Rectal smooth muscle tissue (tissue), 1 donor: ENCODE results near the gene STARD13.

Experiments
- H3K27ac ChIP-seq: one replicate; pipeline ENCODE4 v1.7.0; 2013; ENCODE audit warnings: low read depth, low read length, inconsistent platforms
- H3K27me3 ChIP-seq: one replicate; pipeline ENCODE4 v1.7.0; 2013; ENCODE audit warnings: low read length; ENCODE audit not compliant: control insufficient read depth, insufficient read depth
- H3K36me3 ChIP-seq: one replicate; pipeline ENCODE4 v1.7.0; 2013; ENCODE audit warnings: low read length; ENCODE audit not compliant: control insufficient read depth, insufficient read depth
- H3K4me1 ChIP-seq: one replicate; pipeline ENCODE4 v1.7.0; 2013; ENCODE audit warnings: low read length; ENCODE audit not compliant: control insufficient read depth, insufficient read depth
- H3K4me3 ChIP-seq: one replicate; pipeline ENCODE4 v1.7.0; 2013; ENCODE audit warnings: low read length
- H3K9ac ChIP-seq: one replicate; pipeline ENCODE4 v1.7.0; 2013; ENCODE audit warnings: low read length

Gene STARD13

GRCh38 chr13:33280279-33280905 lies 5.2 kb downstream of the STARD13 start:
- peaks cover 32% of the 10 kb centered on the region for H3K4me1 ChIP-seq
- peak overlapping the region; percentile 57 for H3K27ac ChIP-seq
- H3K9ac ChIP-seq: no peak overlapping the region
- H3K27me3 ChIP-seq: no peaks in the 10 kb centered on the region
- H3K4me3 ChIP-seq: no peak overlapping the region
- peaks cover 2% of the 10 kb centered on the region for H3K36me3 ChIP-seq

GRCh38 chr13:33279414-33280278 lies 5.9 kb downstream of the STARD13 start:
- Histone ChIP-seq H3K9ac (no peak overlapping the region), H3K36me3 (peaks cover 2% of the 10 kb centered on the region), H3K27ac (peak overlapping the region; percentile 57), H3K4me1 (peaks cover 32% of the 10 kb centered on the region), H3K4me3 (no peak overlapping the region), H3K27me3 (no peaks in the 10 kb centered on the region)

- H3K4me3 ChIP-seq: no peak overlapping the region
- no peak overlapping the region for H3K9ac ChIP-seq
- peaks cover 32% of the 10 kb centered on the region for H3K4me1 ChIP-seq
- no peaks in the 10 kb centered on the region for H3K27me3 ChIP-seq
- H3K27ac ChIP-seq: peak overlapping the region; percentile 58
- peaks cover 2% of the 10 kb centered on the region for H3K36me3 ChIP-seq
These were observed 6.6 kb downstream of the STARD13 start for GRCh38 chr13:33278913-33279312.

- Histone ChIP-seq H3K36me3 (peaks cover 2% of the 10 kb centered on the region), H3K4me1 (peaks cover 34% of the 10 kb centered on the region), H3K27ac (no peak overlapping the region), H3K27me3 (no peaks in the 10 kb centered on the region), H3K9ac (no peak overlapping the region), H3K4me3 (no peak overlapping the region)
These were observed 7.6 kb downstream of the STARD13 start for GRCh38 chr13:33277946-33278345.

GRCh38 chr13:33277037-33277740 lies 8.4 kb downstream of the STARD13 start:
- Histone ChIP-seq H3K4me1 (peaks cover 37% of the 10 kb centered on the region), H3K4me3 (no peak overlapping the region), H3K36me3 (peaks cover 2% of the 10 kb centered on the region), H3K27ac (peak overlapping the region; percentile 28), H3K27me3 (no peaks in the 10 kb centered on the region), H3K9ac (no peak overlapping the region)

GRCh38 chr13:33276570-33276969 lies 9.0 kb downstream of the STARD13 start:
- H3K9ac ChIP-seq: no peak overlapping the region
- H3K36me3 ChIP-seq: peaks cover 2% of the 10 kb centered on the region
- no peaks in the 10 kb centered on the region for H3K27me3 ChIP-seq
- H3K4me1 ChIP-seq: peaks cover 41% of the 10 kb centered on the region
- H3K4me3 ChIP-seq: no peak overlapping the region
- H3K27ac ChIP-seq: peak overlapping the region; percentile 53

- Histone ChIP-seq H3K27ac (peak overlapping the region; percentile 40), H3K36me3 (peaks cover 2% of the 10 kb centered on the region), H3K27me3 (no peaks in the 10 kb centered on the region), H3K9ac (no peak overlapping the region), H3K4me1 (peaks cover 48% of the 10 kb centered on the region), H3K4me3 (no peak overlapping the region)
These were observed 9.6 kb downstream of the STARD13 start for GRCh38 chr13:33275916-33276315.

GRCh38 chr13:33274264-33274663 lies 11.3 kb downstream of the STARD13 start:
- H3K27ac ChIP-seq: no peak overlapping the region
- no peak overlapping the region for H3K4me3 ChIP-seq
- no peak overlapping the region for H3K9ac ChIP-seq
- H3K4me1 ChIP-seq: peaks cover 39% of the 10 kb centered on the region
- no peaks in the 10 kb centered on the region for H3K36me3 ChIP-seq
- H3K27me3 ChIP-seq: no peaks in the 10 kb centered on the region

GRCh38 chr13:33272531-33273124 lies 12.9 kb downstream of the STARD13 start:
- Histone ChIP-seq H3K9ac (no peak overlapping the region), H3K4me1 (peaks cover 33% of the 10 kb centered on the region)

GRCh38 chr13:33271759-33272158 lies 13.8 kb downstream of the STARD13 start:
- Histone ChIP-seq H3K4me1 (peaks cover 30% of the 10 kb centered on the region), H3K36me3 (no peaks in the 10 kb centered on the region), H3K9ac (no peak overlapping the region), H3K4me3 (no peak overlapping the region), H3K27me3 (no peaks in the 10 kb centered on the region), H3K27ac (peak overlapping the region; percentile 44)

More at GRCh38 chr13:33272531-33273124, 12.9 kb downstream of the STARD13 start:
- Histone ChIP-seq H3K27me3 (no peaks in the 10 kb centered on the region), H3K36me3 (no peaks in the 10 kb centered on the region), H3K27ac (no peak overlapping the region), H3K4me3 (no peak overlapping the region)

GRCh38 chr13:33270895-33271538 lies 14.5 kb downstream of the STARD13 start:
- no peaks in the 10 kb centered on the region for H3K27me3 ChIP-seq
- H3K27ac ChIP-seq: peak overlapping the region; percentile 44
- H3K4me3 ChIP-seq: peak overlapping the region; percentile 22
- H3K9ac ChIP-seq: no peak overlapping the region
- no peaks in the 10 kb centered on the region for H3K36me3 ChIP-seq
- peaks cover 24% of the 10 kb centered on the region for H3K4me1 ChIP-seq

GRCh38 chr13:33265607-33266006 lies 19.9 kb downstream of the STARD13 start:
- Histone ChIP-seq H3K4me3 (no peak overlapping the region), H3K27ac (peak overlapping the region; percentile 65), H3K27me3 (no peaks in the 10 kb centered on the region), H3K4me1 (peaks cover 16% of the 10 kb centered on the region), H3K9ac (no peak overlapping the region), H3K36me3 (no peaks in the 10 kb centered on the region)
